GM18907 (cell line): ENCODE data around the gene SMAD6.

Experiments
- ATAC-seq: cut with Tn5 transposase; IDR thresholded peaks from one replicate; pipeline ENCODE4 v1.9.1; 2021; ENCODE audit warnings: mild to moderate bottlenecking, moderate library complexity; ENCODE audit not compliant: unreplicated experiment

Gene SMAD6

DNA sequence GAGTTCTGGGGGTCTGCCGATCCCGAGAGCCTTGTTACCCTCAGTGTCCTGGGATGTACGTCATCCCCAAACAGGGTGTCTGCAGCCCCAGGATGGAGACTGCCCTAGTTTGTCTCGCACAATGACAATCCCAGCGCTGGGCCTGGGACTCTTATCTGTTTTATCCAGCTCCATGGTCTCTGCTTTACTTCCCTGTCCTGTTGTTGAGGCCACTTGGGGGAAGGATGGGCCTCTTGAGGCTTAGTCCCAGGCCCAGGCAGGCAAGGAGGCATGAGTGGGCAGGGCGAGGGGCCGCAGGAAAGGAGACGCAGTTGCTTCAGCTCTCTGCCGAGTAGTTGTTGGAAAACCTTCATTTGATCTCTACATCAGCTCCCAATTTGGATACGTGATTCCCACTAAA lies 17.4 kb downstream of the SMAD6 start:
- no peak for ATAC-seq

DNA sequence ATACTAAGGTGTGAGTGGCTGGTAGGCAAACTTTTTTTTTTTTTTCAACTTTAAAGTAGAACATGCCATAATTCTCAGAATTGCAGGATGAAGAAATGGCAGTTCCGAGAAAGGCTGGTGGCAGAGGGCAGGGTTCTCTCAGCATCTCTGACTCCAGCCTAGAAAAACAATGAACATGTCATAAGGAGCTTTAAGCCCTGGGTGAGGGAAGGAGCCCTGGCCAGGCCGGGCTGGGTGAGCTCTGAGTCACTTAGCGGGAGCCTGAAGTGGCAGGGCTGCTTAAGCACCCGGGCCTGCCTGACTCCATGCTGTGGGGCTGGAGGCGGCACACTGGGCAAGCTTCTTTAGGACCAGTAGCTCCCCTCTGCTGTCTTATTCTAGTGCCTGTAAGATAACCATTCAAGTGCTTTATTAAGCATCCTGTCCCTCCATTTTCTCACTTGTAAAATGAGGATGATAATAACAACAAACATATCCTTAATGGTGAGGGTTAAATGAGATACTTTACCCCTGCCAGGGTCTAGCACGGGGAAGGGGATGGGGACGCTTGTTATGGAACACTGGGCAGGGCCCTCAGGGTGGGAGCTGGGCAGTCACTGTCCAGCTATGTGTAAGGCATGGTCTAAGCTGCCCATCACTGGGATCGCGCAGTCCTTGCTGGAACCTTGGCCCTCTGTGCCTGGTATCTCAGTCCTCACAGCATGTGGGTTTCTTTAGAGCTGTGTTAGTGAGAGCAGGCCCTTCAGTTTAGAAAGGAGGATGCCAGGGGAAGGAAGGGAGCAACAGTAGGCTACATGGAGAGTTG lies 18.4 kb downstream of the SMAD6 start:
- ATAC-seq, result no peak

DNA sequence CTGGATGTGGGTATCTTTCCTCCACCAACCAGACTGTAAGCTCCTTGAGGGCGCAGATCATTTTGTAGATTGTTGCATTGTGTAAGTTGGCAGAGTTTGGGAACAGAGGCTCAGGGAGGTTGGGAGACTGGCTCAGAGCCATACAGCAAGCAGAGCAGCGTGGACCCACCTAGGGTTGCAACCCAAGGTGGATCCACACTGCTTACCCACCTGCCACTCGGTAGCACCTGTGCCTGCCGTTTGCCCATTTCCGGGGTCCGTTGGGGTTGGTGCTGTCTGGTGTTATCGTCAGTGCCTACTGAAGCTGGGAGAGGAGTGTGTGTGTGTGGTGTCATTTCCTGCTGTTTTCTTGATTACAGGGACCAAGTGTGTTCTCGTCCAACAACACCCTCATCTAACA lies 19.0 kb downstream of the SMAD6 start:
- no peak for ATAC-seq

DNA sequence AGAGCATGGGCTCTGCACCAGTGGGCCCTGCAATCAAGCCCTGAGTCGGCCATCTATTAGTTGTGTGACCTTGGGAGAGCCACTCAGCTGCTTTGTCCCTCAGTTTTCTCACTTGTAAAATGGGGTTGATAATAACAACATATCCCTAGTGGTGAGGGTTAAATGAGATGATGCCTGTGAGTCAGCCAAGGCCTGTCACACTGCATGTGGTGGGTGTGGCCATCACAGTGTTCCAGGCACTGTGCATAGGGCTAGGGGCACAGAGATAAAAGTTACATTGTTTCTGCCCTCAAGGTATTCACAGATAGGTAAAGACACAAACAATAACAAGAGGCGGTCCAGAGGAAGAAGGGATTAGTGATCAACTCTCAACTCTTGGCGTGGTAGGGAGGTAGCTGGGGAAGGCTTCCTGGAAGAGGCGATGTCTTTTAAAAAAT lies 19.5 kb downstream of the SMAD6 start:
- no peak for ATAC-seq

DNA sequence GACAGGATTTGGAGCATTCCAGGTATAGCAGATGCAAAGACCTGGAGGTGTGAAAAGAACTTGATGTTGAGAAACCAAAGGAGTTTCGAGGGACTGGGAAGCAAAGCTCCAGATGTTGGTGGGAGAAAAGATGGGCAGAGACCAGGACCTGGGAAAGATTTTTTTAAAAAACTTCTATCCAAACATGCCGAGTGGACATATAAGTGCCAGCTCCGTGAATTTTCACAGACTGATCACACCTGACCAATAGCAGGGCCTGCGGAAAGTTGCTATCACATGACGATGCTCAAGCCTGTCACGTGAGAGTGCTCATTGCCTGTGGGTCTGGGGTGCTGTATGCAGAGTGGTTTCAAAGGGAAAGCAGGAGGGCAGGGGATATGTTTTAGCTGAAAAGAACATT lies 19.9 kb downstream of the SMAD6 start:
- ATAC-seq, result no peak

DNA sequence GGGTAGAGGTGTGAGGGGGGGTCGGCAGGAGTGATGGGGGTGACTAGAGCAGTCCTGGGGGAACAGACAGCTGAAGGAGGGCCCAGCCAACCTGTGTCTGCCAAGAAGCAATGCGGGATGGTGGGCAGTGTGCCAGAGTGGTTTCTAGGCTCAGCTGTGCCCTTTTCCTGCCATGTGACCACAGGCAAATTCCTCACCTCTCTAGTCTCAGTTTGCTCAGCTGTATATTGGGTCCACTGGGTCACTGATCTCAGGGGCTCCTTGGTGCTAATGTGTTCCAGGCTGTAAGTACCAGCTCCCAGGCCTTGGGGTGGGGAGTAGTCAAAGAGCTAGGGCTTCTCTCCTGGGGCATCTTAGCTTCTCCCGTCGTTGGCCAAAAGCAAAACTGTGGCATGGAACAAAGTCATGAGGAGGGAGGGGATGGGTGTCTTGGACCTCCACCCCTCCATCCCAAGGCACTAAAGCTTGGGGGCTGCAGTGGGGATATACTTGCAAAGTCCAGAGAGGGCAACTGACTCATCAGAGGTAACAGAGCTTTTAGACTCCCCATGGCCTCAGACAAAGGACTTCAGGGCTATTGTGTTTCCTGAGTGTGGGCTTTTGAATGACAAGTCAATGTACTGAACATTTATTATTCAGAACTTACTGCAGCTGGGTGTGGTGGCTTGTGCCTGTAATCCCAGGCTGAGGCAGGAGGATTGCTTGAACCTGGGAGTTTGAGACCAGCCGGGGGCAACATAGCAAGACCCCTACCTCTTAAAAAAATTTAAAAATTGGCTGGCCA lies 20.9 kb downstream of the SMAD6 start:
- no peak for ATAC-seq

DNA sequence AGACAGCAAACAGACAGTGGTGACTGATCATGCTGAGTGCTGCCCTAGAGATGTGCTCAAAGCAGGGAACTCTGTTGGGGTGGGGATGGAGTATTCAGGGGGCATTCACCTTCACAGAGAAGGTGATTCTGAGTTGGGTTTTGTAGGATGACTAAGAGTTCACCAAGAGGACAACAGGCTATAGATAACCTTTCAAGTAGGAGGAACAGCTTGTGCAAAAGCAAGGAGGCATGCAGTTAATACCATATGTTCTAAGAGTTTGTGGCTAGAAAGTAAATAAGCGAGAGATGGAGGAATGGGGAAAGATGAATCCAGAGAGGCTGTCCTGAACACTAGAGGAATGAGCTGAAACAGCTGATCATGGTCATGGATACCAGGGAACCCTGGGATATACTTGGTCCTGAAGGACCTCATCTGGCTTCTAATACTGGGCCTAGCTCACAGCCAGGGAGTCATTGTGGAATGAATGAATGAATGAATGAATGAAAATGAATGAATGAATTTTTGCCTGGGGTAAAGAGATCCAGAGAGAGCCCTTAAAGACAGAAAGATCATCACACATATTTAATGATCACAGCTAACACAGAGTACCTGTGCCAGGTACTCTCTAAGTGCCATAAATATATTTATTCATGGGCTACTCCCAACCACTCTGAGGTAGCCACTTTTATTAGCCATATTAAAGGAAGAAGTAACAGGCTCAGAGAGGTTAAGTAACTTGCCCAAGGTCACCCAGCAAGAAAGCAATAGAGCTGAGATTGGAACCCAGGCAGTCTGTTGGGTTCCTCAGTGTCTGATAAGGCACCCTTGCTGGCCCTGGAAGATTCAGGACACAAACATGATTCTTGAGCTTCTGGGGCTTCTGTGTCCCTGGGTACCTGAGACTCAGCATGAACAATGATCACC lies 22.0 kb downstream of the SMAD6 start:
- ATAC-seq, result no peak

DNA sequence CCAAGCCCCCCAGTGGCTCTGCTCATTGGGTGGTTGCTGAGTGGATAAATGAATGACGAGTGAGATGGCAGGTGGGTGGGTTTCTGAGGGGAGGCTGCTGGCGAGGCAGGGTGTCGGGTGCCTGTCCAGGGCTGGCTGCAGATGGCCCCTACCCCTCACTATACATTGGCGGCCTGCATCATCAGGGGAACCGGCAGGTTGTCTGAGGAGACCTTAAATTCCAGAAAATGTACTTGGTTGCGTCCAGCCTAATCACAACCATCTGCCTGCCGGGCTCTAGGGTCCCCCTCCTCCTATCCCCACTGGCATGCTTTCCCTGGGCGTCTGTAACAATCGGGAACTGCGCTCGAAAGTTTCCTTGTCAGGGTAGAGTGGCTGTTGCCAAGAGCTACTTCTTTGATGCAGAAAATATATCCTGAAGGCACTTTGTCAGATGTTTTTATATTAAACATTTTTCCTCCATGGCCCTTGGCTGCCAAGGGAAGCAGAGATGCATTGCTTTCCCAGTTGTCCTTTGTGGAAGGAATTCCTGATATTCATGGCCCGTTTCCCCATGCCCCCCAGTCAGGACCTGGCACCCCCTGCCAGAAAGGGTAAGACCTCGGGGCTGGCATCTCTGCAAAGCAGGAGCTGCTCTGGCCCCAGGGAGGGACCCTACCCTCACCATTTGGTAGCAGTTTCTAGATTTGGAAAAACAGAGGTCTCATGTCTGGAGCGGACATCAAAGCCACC lies 22.9 kb downstream of the SMAD6 start:
- no peak for ATAC-seq

DNA sequence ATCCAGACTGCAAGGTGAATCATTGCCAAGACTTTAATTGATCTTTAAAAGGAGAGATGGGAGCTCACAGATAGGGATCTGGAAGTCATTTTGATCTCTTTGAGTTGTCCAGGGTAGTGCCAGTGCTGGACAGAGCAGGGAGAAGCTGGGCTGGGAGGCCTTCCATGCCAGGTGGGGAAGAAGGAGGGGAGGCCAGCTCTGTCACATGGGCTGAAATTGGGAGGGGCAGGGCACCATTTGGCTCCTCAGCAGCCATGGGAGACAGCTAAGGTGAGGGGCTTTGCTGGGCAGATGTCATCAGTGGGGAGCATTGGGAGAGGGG lies 23.4 kb downstream of the SMAD6 start:
- ATAC-seq, result no peak

DNA sequence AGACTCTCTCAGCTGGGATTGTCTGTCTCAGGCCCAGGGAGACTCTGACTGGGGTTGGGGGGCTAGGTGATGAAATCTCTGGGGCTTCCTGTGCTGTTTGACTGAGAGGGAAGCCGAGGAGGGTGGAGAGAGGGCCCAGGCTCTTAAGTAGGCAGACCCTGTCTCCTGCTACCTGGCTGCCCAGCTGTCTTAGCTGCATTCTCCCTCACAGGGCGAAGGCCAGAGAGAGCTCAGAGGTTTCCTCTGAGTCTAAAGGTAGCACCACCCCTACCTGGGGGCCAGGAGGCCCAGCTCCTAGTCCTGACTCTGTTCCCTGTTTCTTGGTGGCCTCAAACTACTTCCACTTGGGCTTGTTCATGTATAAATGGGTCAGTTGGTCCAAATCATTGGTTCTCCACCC lies 24.4 kb downstream of the SMAD6 start:
- ATAC-seq, result no peak

DNA sequence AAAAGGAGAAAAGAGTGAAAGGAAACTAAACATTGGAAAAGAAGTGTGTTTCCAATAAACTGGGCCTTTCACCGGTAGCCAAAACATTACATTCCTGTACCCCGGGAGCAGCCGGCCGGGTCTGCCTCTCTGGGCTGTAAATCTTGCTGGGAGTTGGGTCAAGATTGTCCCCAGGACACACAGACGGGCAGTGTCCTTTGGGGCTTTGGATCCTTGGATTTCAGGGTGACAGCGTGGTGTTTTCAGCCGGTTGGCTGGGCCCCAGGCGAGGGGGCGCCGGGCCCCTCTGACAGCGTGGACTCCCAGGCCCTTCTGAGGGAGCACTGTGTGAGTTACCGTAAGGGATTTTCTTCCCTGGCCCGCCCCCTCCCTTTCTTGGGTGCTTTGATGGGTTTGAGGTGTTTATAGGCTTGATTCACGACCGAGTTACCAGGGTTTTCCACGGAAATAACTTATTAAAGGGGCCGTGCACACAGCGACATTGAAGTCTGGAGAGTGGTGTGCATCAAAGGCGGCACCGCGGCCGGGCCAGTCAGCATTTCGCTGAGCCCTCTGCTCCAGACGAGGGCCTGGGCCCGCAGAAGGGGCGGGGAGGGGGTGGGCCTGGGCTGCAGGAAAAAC lies 27.4 kb downstream of the SMAD6 start:
- ATAC-seq, result no peak

DNA sequence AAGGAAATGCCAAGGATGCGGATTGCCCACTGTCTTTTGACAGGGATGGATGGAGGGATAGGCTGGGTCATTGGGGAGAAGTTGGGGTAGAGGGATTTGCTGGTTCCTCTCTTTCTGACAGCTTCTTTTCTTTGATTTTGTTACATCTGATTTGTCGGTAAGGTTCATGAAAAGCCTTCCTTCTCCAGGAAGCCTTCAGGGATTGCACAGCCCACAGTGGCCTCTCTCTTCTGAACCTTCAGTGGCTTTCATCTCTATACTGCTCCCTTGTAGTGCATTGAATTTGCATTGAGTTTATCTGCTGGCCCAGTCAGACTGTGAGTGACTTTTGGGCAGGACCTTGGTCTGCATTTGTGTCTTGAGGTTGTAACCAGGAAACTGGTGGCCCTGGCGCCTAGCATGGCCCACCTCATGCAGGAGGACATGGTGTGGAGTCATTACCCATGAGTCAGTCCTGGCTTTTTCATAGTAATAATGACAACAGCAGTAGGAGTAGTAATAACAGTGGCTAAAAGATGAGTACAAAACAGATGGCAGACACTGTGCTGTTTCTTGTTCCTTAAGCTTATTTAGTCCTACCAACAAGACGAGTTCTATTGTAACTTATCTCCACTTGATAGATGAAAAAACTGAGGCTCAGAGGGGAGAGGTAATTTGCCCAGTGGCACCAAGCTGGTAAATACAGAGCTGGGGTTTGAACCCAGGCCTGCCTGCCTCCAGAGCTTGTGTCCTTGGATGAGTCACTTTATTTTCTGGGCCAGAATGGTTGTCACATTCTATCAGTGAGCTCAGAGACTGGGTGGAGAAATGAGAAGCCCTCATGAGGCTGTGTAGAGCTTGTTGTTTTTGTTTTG lies 28.4 kb downstream of the SMAD6 start:
- no peak for ATAC-seq

DNA sequence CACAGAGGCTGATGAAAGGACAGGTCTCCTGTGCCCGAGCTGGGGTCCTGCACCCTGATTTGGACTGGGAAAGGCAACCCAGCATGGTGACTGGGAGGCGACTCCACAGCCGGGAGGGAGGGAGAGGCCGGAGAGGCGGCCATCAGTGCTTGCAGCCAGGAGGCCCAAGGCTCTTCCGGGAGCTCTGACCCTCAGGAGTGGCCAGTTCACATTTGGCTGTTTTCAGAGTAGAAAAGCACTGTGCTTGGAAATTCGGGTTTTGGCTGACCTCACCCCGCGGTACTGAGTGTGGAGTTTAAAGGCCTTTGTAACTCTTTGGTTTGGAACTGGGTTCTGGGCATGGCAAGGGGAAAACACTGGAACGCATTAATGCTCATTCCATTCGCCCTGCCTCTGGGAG lies 31.9 kb downstream of the SMAD6 start:
- no peak for ATAC-seq

DNA sequence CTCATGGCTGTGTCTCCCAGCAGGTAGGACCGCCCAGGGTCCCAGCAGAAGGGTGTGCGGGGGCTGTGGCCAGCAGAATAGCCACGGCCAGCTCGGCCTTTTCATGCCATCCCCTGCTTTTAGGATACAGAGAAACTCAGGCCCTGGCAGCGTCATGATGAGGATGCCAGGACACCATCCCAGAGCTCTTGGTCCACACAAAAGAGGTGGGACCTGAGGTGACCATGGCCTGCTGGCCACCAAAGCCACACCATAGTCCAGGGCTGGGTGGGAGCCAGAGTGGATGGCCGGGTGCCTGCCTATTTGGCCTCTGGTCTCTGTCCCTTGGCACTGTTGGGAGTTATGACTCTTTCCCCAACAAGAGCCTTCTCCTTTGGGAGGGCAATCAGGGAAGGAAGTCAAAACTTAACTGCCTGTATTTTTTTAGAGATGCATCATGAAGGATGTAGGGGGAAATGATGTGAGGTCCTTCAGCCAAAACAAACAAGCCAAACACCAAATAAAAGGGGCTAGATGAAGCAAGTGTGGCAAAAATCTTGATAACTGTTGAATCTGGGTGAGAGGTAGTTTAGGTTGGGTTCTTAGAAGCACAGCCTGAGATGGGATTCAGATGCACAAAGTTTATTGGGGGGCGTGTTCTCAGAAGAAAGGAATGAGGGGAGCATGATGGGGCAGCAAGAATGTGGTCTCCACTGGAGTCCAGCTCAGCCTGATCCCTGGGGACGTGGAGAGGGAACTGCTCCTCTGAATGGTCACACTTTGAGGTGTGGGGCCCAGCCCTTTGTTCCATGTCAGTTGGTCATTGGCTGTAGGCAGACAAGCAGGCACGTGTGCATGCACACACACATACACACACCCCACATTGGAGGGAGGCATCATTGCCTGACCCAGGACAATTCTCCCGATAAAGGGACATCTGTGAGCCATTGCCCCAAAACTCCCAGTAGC lies 33.2 kb downstream of the SMAD6 start:
- no peak for ATAC-seq

DNA sequence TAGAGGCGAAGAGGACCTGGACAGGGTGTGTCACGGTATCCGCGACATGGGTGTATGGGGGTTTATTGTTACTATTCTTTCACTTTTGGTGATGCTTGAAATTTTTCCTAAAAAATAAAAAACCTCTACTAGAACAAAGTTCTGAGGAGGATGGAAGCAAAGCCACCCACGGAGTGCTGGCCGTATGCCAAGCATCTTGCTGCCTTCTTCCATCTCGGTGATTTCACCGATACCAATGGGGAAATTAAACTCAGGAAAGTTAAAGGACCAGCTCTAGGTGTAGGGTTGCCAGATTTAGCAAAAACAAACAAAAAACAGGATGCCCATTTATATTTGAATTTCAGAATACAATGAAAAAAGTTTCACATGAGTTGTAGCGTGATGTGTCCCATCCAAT lies 33.9 kb downstream of the SMAD6 start:
- ATAC-seq, result no peak

DNA sequence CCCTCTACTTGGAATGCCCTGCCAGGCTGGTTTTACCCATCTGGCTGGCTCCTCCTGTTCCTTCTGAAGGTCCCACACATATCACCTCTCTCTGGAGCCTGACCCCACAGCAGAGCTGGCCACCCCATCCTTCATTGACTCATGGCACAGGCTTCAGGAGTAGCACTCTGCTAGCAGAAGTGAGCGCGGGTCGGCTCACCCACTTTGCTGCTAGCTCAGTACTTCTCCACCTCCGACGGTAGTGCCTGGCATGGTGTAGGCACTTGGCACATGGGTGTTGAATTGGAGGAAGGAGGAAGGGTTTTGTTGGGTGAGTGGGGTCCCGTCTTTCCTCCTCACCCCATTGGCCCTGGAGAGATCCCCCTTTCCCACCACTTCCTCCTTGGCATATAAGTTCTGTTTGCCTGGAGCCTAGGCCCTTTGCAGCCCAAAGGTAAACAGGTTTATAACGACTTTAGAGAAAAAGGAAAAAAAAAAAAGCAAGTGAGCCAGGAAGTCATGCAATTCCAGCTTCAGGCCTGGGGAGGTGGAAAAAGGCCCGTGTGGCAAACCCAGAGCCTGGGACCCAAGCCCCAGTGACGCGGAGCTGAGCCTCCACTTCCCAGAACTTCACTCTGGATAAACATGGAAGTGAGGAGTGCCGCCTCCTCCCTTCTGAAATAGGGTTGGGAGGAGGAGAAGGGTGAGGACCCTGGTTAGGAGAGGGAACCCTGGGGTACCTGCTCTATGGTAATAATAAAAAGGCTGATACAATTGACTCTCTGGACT lies 35.4 kb downstream of the SMAD6 start:
- ATAC-seq, result no peak

DNA sequence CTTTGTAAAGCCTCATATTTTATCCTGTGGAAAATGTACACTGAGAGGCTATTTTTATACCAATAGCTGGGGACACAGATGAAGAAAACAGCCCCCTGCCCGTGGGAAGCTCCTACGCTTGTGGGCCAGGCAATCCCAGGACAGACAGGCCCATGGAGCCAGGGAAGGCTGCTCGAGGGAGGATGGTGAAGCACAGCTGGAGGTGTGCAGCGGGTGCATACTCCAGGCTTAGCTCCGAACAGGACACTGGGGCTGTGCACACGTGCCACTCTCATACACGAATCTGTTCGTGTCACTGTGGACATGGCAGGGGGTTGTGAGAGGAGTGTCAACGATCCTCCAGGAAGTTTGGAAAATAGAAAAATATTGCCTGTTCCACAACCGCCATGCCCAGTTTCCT lies 36.1 kb downstream of the SMAD6 start:
- no peak for ATAC-seq

DNA sequence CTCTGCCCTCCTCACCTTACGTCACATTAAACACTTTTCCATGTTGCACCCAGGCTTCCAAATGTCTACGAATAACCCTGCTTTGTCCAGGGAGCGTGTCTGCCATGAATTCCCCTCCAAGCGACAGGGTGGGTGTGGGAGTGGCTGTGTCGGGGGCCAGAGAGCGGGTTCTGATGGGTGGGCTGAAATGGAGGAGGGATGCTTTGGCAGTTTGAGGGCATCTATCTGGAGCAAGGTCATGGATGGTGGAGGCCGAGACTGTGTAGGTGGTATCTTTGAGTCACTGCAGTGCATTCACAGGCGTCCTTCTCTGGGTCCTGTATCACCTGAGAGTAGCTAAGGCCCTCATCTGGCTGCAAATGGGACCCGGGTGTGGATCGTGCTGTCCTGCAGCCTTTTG lies 36.6 kb downstream of the SMAD6 start:
- no peak for ATAC-seq
